ENCODE data around the gene NEURL3.

NEURL3 gene

DNA sequence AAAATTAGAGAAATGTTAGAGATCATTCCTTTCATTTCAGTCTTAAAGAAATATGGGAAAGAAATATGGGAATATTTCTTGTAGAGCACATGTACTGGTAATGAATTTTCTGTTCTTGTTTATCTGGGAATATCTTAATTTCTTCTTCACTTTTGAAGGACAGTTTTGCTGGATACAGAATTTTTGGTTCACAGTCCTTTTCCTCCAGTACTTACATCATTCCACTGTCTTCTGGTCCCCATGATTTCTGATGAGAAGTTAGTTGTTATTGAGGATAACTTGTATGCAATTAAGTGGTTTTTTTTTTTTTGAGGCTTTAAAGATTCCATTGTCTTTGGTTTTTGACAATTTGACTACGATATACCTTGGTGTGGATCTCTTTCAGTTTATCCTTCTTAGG, 11.0 kb downstream of the NEURL3 start:
- TF ChIP-seq JUND (IDR thresholded peaks at IDR 0.05; ENCODE audit: low read depth): no peak
- in situ Hi-C loops (cut with HindIII; ENCODE audit: low pct_unique_long_range_greater_than_20kb, low sequenced_read_pairs): no loop called here
- no peak for DNase-seq (ENCODE audit: low read depth in 1 of 2, low spot score in 1 of 2)

DNA sequence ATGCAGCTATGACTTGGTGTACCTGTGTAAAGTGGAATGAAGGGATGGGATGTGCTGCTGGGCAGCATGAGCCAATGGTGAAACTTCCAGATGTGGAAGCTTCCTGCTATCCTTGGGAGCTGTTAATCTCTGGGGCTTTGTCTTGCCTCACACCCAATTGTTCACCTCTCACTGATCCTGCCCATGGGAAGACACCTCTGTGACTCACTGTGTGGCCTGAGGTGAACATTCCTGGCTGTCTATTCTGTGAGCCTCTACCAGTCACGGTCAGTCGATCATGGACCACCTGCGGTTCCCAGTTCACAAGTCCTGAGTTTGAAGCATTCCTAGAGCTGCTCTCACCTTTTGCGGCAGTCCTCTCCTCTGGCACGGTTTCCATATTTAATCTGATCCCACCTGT, 12.1 kb downstream of the NEURL3 start:
- no peak for DNase-seq (ENCODE audit: low read depth in 1 of 2, low spot score in 1 of 2)
- in situ Hi-C loops (cut with HindIII; ENCODE audit: low pct_unique_long_range_greater_than_20kb, low sequenced_read_pairs): no loop called here
- no peak for TF ChIP-seq JUND (IDR thresholded peaks at IDR 0.05; ENCODE audit: low read depth)

DNA sequence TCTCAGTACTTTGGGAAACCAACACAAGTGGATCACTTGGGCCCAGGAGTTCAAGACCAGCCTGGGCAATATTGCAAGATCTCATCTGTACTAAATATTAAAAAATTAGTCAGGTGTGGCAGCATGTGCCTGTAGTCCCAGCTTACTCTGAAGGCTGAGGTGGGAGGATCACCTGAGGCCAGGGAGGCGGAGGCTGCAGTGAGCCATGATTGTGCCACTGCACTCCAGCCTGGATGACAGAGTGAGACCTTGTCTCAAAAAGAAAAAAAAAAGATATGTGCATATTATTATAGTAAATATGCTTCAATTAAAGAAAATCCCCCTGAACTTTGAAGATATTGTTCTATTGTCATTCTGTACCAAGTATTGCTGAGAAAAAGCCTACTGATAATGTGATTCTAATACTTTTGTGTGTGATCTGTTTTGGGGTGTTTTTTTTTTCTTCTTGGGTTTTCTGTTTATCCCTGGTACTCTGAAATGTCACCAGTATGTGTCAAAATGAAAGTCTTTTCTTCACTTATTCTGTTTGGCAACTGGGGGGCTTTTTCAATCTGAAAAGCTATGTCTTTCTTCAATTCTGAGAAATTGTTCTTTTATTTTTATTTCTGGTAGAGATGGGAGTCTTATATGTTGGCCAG, 13.2 kb downstream of the NEURL3 start:
- no peak for DNase-seq (ENCODE audit: low read depth in 1 of 2, low spot score in 1 of 2)
- in situ Hi-C loops (cut with HindIII; ENCODE audit: low pct_unique_long_range_greater_than_20kb, low sequenced_read_pairs): no loop called here
- TF ChIP-seq JUND (IDR thresholded peaks at IDR 0.05; ENCODE audit: low read depth): no peak

DNA sequence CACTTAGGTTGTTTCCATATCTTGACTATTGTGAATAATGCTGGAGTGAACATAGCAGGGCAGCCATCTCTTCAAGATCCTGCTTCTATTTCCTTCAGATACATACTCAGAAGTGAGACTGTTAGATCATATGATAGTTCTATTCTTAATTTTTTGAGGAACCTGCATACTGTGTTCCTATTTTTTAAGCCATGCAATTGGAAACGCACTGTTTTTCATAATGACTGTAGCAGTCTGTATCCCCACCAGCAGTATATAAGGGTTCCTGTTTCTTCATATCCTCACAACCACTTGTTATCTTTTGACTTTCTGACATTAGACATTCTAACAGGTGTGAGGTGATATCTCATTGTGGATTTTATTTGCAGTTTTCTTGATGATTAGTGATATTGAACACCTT, 15.5 kb downstream of the NEURL3 start:
- in situ Hi-C loops (cut with HindIII; ENCODE audit: low pct_unique_long_range_greater_than_20kb, low sequenced_read_pairs): no loop called here
- TF ChIP-seq JUND (IDR thresholded peaks at IDR 0.05; ENCODE audit: low read depth): no peak

DNA sequence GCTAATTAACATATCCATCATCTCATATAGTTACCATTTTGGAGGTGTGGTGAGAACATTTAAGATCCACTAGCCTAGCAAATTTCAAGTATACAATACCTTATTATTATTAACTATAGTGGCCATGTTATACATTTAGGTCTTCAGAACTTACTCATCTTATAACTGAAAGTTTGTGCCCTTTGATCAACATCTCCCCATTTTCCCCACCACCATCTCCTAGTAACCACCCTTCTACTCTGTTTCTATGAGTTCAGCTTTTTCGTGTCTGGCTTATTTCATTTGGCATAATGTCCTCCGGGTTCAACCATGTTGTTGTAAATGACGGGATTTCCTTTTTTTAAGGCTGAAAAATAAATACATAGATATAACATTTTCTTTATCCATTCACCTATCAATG, 15.9 kb downstream of the NEURL3 start:
- DNase-seq (ENCODE audit: low read depth in 1 of 2, low spot score in 1 of 2): no peak
- in situ Hi-C loops (cut with HindIII; ENCODE audit: low pct_unique_long_range_greater_than_20kb, low sequenced_read_pairs): no loop called here
- TF ChIP-seq JUND (IDR thresholded peaks at IDR 0.05; ENCODE audit: low read depth): no peak

More for the DNA sequence above, 15.5 kb downstream of the NEURL3 start:
- DNase-seq (ENCODE audit: low read depth in 1 of 2, low spot score in 1 of 2): no peak

DNA sequence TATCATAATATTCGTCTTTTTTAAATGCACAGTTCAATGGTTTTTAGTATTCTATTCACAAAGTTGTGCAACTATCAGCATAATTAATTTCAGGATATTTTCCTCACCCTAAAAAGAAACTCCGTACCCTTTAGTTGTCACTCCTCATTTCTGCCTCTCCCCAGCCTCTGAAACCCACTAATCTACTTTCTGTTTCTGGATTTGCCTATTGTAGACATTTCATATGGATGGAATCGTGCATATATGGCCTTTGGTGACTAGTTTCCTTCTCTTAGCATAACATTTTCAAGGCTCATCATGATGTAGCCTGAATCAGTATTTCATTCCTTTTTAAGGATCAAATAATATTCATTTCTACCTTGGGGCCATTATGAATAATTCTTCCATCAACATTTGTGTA, 18.5 kb downstream of the NEURL3 start:
- in situ Hi-C loops (cut with HindIII; ENCODE audit: low pct_unique_long_range_greater_than_20kb, low sequenced_read_pairs): no loop called here
- TF ChIP-seq JUND (IDR thresholded peaks at IDR 0.05; ENCODE audit: low read depth): no peak
- DNase-seq (ENCODE audit: low read depth in 1 of 2, low spot score in 1 of 2): no peak

DNA sequence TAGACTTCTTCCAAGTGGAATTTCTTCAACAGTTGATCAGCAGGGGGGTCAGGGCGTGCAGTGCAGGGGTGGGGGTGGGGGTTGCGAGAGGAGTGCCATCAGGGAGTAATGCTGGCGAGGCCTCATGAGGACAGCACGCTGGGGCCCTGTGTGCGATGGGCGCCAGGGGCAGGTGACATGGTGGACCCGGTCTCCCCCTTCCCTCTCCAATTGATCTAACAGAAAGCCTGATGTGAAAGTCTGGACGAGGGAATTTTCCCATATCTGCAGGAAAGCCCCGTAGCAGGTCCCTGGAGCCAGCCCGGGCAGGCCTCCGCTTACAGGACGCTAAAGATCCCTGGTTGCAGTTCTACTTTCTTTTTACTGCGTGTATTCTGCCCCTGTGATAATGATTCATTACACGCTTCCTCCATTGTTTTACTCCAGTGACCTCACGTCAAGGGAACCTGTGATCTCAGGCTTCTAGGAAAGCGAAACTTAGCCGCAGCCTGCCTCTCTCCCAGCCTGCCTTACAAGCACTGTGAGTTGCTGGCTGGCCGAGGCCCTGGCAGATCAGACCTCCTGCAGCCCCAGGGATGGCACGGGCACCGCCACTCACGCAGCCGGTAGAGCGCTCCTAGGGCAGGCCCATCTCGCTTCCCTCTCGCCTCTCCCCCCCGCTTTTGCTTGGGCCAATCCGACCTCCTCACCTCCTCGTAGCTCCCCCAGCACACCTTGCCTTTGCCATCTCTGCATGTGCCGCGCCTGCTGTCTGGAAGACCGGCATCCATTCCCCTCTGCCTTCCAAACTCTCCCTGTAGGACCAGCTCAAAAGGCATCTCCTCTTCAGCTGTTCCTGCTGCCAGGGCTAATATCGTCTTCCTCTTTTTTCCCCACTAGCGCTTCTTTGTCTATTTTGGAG, 19.2 kb downstream of the NEURL3 start:
- no peak for DNase-seq (ENCODE audit: low read depth in 1 of 2, low spot score in 1 of 2)
- in situ Hi-C loops (cut with HindIII; ENCODE audit: low pct_unique_long_range_greater_than_20kb, low sequenced_read_pairs): no loop called here
- TF ChIP-seq JUND (IDR thresholded peaks at IDR 0.05; ENCODE audit: low read depth): no peak

DNA sequence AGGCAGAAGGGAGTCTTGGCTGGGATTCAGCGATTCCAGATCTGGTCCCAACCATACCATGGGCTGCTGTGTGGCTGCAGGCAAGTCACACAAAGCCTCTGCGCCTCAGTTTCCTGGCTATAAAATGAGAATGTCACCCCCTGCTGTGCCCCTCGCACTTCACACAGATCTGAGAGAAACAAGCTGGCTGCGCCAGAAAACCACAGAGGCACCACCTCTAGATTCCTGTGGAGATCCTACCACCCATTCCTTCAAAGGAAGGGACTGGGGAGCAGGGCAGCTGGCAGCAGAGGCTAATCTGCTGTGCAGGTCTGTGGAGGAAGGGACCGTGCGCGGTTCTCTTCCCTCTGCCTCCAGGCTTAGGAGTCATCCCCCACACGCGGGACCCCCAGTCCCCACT, 19.8 kb downstream of the NEURL3 start:
- TF ChIP-seq JUND (IDR thresholded peaks at IDR 0.05; ENCODE audit: low read depth): no peak
- DNase-seq (ENCODE audit: low read depth in 1 of 2, low spot score in 1 of 2): no peak
- in situ Hi-C loops (cut with HindIII; ENCODE audit: low pct_unique_long_range_greater_than_20kb, low sequenced_read_pairs): no loop called here

DNA sequence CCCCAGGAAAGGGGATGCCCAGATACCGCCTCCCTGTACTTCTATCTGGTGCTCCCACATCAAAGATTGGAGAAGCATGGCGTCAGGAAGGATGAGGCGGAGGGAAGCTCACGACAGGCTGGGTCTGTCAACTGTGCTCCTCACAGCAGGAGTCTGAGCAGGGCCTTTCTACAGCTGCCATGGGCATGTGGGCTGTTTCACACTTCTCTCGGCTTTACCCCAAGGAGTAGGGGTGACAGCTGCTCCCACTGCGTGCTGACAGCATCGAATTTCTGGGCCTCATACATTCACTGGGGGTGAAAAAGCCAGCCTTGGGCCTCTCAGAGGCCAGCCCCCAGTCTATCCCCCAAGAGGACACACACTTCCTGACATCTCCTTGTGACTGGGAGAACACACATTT, 21.1 kb downstream of the NEURL3 start:
- DNase-seq (ENCODE audit: low read depth in 1 of 2, low spot score in 1 of 2): no peak
- TF ChIP-seq JUND (IDR thresholded peaks at IDR 0.05; ENCODE audit: low read depth): no peak
- in situ Hi-C loops (cut with HindIII; ENCODE audit: low pct_unique_long_range_greater_than_20kb, low sequenced_read_pairs): no loop called here

DNA sequence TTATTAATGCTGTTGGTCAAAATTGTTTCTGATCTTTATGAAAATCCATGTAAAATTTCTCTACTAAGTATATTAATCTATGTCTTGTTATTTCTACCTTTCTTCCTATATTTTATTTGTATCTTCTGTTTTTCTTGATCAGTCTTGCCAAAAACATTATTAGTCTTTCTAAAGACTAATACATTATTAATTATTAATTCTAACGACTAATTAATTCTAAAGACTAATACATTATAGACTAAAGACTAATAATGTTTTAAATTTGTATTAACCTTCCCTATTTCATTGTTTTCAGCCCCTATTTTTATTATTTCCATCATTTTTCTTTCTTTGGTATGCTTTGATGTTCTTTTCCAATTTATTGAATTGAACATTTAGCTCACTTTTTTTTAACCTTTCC, 27.7 kb downstream of the NEURL3 start:
- in situ Hi-C loops (cut with HindIII; ENCODE audit: low pct_unique_long_range_greater_than_20kb, low sequenced_read_pairs): no loop called here
- TF ChIP-seq JUND (IDR thresholded peaks at IDR 0.05; ENCODE audit: low read depth): no peak
- DNase-seq (ENCODE audit: low read depth in 1 of 2, low spot score in 1 of 2): no peak

DNA sequence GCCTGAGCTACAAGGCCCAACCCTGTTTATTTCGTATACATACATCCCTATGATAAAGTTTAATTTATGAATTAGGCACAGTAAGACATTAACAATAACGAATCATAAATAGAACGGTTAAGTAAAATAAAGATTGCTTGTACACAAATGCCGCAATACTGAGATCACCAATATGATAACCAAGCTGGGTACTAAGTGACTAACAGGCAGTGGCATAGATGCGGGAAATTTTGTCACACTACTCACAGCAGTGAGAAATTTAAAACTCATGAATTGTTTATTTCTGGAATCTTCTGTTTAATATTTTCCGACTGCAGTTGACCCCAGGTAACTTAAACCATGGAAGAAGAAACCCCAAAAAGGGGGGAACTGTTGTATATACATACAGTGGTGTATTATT, 33.4 kb downstream of the NEURL3 start:
- DNase-seq (ENCODE audit: low read depth in 1 of 2, low spot score in 1 of 2): no peak
- in situ Hi-C loops (cut with HindIII; ENCODE audit: low pct_unique_long_range_greater_than_20kb, low sequenced_read_pairs): no loop called here
- TF ChIP-seq JUND (IDR thresholded peaks at IDR 0.05; ENCODE audit: low read depth): no peak

DNA sequence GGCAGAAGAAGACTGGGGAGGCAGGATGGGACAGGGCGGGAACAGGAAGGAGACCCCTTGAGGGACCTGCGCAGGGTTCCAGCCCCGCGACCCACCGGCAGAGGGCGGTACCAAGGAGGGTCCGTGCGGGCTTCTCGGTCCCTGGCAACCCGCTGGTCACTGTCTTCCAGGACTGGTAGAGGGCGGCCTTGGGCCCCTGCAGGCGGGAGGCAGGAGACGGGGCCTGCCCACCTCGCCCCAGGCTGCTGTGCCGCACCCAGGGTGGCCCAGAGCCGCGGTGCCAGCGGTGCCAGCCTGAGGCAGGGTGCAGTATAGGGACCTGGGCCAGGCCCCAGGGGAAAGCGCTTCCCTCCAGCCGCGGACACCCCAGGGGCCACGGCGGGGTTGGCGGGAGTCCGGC, 34.5 kb downstream of the NEURL3 start:
- peak in 1 of 2 experiments; percentile 3 for DNase-seq (ENCODE audit: low read depth in 1 of 2, low spot score in 1 of 2)
- in situ Hi-C loops (cut with HindIII; ENCODE audit: low pct_unique_long_range_greater_than_20kb, low sequenced_read_pairs): no loop called here
- TF ChIP-seq JUND (IDR thresholded peaks at IDR 0.05; ENCODE audit: low read depth): no peak

DNA sequence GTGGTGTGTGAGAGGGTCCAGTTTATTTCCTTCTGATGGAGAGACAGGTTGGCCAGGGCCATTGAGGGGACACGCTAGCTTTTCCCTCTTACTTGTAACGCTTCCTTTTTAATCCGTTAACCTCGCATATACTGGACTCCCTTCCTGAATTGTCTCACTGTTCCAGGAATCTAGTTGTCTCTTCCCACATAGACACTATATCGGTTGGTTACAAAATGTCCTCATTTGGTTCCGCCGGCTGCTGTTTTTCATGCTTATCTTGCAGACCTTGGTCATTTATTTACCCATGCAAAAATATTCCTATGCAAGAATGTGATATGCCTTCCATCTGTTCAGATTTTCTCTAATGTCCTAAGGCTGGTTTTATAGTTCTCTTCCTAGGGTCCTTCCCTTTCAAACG, 35.0 kb downstream of the NEURL3 start:
- TF ChIP-seq JUND (IDR thresholded peaks at IDR 0.05; ENCODE audit: low read depth): no peak
- DNase-seq (ENCODE audit: low read depth in 1 of 2, low spot score in 1 of 2): no peak
- in situ Hi-C loops (cut with HindIII; ENCODE audit: low pct_unique_long_range_greater_than_20kb, low sequenced_read_pairs): no loop called here

Measured in T47D (cell line).